Upper lobe of left lung (tissue), 6 donors: Measurements from ENCODE around the gene NLGN1. TPM values are rescaled to one million over a fixed set of nuclear protein-coding genes. Genes with fewer than 3 reads are reported as not detected.

Source experiments
- ATAC-seq, 2 donors: fragments of 200-7000 bp; cut with Tn5 transposase; one replicate each; pipeline ENCODE4 v1.9.1; 2022; ENCODE audit warnings: mild to moderate bottlenecking in 2 of 2, moderate library complexity in 2 of 2; ENCODE audit not compliant: low FRiP score in 2 of 2
- DNase-seq, 2 donors: peaks; one replicate each; pipeline ENCODE4 v3.0.0-alpha.2; 2019 to 2020
- H3K27ac ChIP-seq, 4 donors: fragments of 200-600 bp; sonication (generic); one replicate each; pipeline ENCODE4 v1.5.1; 2016 to 2019
- H3K27me3 ChIP-seq, 4 donors: fragments of 200-600 bp; sonication (generic); one replicate each; pipeline ENCODE4 v1.5.1; 2017 to 2019
- H3K36me3 ChIP-seq, 4 donors: fragments of 200-600 bp; sonication (generic); one replicate each; pipeline ENCODE4 v1.5.1; 2016 to 2019
- H3K4me1 ChIP-seq, 4 donors: fragments of 200-600 bp; sonication (generic); one replicate each; pipeline ENCODE4 v1.5.1; 2018 to 2019
- H3K4me3 ChIP-seq, 4 donors: fragments of 200-600 bp; sonication (generic); one replicate each; pipeline ENCODE4 v1.5.1; 2017 to 2019; ENCODE audit warnings: mild to moderate bottlenecking in 2 of 4, moderate library complexity in 1 of 4
- H3K9me3 ChIP-seq, 4 donors: fragments of 200-600 bp; sonication (generic); one replicate each; pipeline ENCODE4 v1.5.1; 2018 to 2019
- EP300 ChIP-seq, 4 donors: sonication (generic); formaldehyde crosslinking; IDR thresholded peaks; one replicate each; pipeline ENCODE4 v1.5.1; 2017; ENCODE audit warnings: antibody characterized with exemption in 4 of 4, control low read depth in 2 of 4
- POLR2A ChIP-seq, 4 donors: fragments of 450-650 bp; IDR thresholded peaks; one replicate each; pipeline ENCODE4 v1.5.1; 2016 to 2017; ENCODE audit warnings: antibody characterized with exemption in 4 of 4, mild to moderate bottlenecking in 2 of 4
- POLR2AphosphoS5 ChIP-seq, 2 donors: sonication (generic); formaldehyde crosslinking; IDR thresholded peaks; one replicate each; pipeline ENCODE4 v1.5.1; 2017; ENCODE audit warnings: antibody characterized with exemption in 2 of 2
- WGBS, 2 donors: methylation state at CpG; one replicate each; pipeline ENCODE4 v1.1.5; 2017 to 2018; 5-methylcytosine and 5-hydroxymethylcytosine counted together
- total RNA-seq, 6 donors: library from RNA; depleted of rRNA in 4 of 6; stranded (reverse); fragments of >200 nt in 4 of 6; gene quantifications; one replicate each; pipeline versions ENCODE4 v1.1.0 to v1.2.1, GENCODE V29; 2016 to 2021
- TF ChIP-seq, protein P1 (sequence below), 6 experiments: fragments of 450-650 bp in 4 of 6; fragments of 200-600 bp in 2 of 6; sonication (generic) in 2 of 6; IDR thresholded peaks; one replicate each; pipeline ENCODE4 v1.5.1; 2016 to 2019; ENCODE audit warnings: antibody characterized with exemption in 6 of 6
- donor health status: DM: no; HTN: no; CAD: no; lungs with moderate emphysema.
- donor health status: DM: no; HTN: yes; CAD: no; lungs with severe emphysema.

The NLGN1 gene
- total RNA-seq, 6 donors from 2014 or later, result under 0.01 to 3.5 (median 1.9) TPM

- Histone ChIP-seq H3K9me3 (no peaks in the 10 kb centered on the region), H3K4me1 (no peaks in the 10 kb centered on the region), H3K27ac (no peak overlapping the region), H3K36me3 (no peaks in the 10 kb centered on the region), H3K27me3 (no peaks in the 10 kb centered on the region), H3K4me3 (no peak overlapping the region)
- DNase-seq, result no peak
- ATAC-seq, result no peak
- TF ChIP-seq, protein P1, sequence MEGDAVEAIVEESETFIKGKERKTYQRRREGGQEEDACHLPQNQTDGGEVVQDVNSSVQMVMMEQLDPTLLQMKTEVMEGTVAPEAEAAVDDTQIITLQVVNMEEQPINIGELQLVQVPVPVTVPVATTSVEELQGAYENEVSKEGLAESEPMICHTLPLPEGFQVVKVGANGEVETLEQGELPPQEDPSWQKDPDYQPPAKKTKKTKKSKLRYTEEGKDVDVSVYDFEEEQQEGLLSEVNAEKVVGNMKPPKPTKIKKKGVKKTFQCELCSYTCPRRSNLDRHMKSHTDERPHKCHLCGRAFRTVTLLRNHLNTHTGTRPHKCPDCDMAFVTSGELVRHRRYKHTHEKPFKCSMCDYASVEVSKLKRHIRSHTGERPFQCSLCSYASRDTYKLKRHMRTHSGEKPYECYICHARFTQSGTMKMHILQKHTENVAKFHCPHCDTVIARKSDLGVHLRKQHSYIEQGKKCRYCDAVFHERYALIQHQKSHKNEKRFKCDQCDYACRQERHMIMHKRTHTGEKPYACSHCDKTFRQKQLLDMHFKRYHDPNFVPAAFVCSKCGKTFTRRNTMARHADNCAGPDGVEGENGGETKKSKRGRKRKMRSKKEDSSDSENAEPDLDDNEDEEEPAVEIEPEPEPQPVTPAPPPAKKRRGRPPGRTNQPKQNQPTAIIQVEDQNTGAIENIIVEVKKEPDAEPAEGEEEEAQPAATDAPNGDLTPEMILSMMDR (IDR thresholded peaks at IDR 0.05), result no peak
- TF ChIP-seq POLR2AphosphoS5 (IDR thresholded peaks at IDR 0.05), result no peak
- no peak for TF ChIP-seq POLR2A (IDR thresholded peaks at IDR 0.05)
- no peak for TF ChIP-seq EP300 (IDR thresholded peaks at IDR 0.05)
- WGBS, 2 donors, result 83 to 84% methylated on average over 3 of the region's 3 CpGs
Observed at GRCh38 chr3:173814809-173815208, 417.3 kb downstream of the NLGN1 start.

DNA sequence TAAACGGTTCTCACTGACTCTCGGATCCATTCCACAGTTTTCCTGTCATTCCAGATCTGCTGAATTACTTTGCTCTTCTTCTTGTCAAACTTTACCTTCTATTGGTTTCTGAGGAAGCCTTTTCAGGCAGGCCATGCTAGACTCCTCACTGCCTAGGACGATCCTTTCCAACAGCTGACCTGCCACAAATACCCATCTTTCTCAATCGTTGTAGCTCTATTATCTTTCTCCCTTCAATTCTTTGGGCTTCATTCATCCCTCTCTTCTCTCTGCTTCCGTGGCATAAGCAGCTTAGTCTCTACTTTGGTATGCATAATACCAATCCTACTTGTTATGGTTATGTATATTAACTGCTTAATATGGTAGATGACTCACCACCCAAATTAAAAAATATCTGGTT is 421.8 kb downstream of the NLGN1 start:
- DNase-seq (no peak), ATAC-seq (no peak)
- no peak overlapping the region for H3K4me3 ChIP-seq
- no peaks in the 10 kb centered on the region for H3K9me3 ChIP-seq
- TF ChIP-seq POLR2AphosphoS5 (IDR thresholded peaks at IDR 0.05) (no peak), POLR2A (IDR thresholded peaks at IDR 0.05) (no peak), EP300 (IDR thresholded peaks at IDR 0.05) (no peak)
- TF ChIP-seq, protein P1 (IDR thresholded peaks at IDR 0.05), result no peak
- 78 to 82% methylated on average over 5 of the region's 5 CpGs for WGBS, 2 donors
- no peaks in the 10 kb centered on the region for H3K4me1 ChIP-seq
- no peaks in the 10 kb centered on the region for H3K36me3 ChIP-seq
- H3K27ac ChIP-seq, result no peak overlapping the region
- H3K27me3 ChIP-seq, result no peaks in the 10 kb centered on the region

- no peaks in the 10 kb centered on the region for H3K36me3 ChIP-seq
- H3K9me3 ChIP-seq, result no peaks in the 10 kb centered on the region
- no peaks in the 10 kb centered on the region for H3K4me1 ChIP-seq
- TF ChIP-seq POLR2A (IDR thresholded peaks at IDR 0.05), result no peak
- TF ChIP-seq, protein P1 (IDR thresholded peaks at IDR 0.05), result no peak
- no peak for TF ChIP-seq EP300 (IDR thresholded peaks at IDR 0.05)
- TF ChIP-seq POLR2AphosphoS5 (IDR thresholded peaks at IDR 0.05), result no peak
- no peak overlapping the region for H3K27ac ChIP-seq
- no peak overlapping the region for H3K4me3 ChIP-seq
- WGBS, 2 donors, result 82 to 89% methylated on average over 1 of the region's 1 CpG
- no peaks in the 10 kb centered on the region for H3K27me3 ChIP-seq
- ATAC-seq, result no peak
- DNase-seq, result no peak
Observed at GRCh38 chr3:173823911-173824460, 426.4 kb downstream of the NLGN1 start.

- H3K27me3 ChIP-seq, result no peaks in the 10 kb centered on the region
- no peaks in the 10 kb centered on the region for H3K9me3 ChIP-seq
- H3K27ac ChIP-seq, result no peak overlapping the region
- 71% methylated on average over 1 of the region's 1 CpG for WGBS, 2 donors
- ATAC-seq (no peak), DNase-seq (no peak)
- H3K4me1 ChIP-seq, result no peaks in the 10 kb centered on the region
- H3K36me3 ChIP-seq, result no peaks in the 10 kb centered on the region
- TF ChIP-seq POLR2AphosphoS5 (IDR thresholded peaks at IDR 0.05) (no peak), POLR2A (IDR thresholded peaks at IDR 0.05) (no peak), EP300 (IDR thresholded peaks at IDR 0.05) (no peak)
- TF ChIP-seq, protein P1 (IDR thresholded peaks at IDR 0.05), result no peak
- H3K4me3 ChIP-seq, result no peak overlapping the region
Observed at GRCh38 chr3:173825730-173826129, 428.2 kb downstream of the NLGN1 start.

GRCh38 chr3:173826416-173826815 is 428.9 kb downstream of the NLGN1 start:
- Histone ChIP-seq H3K4me1 (no peaks in the 10 kb centered on the region), H3K4me3 (no peak overlapping the region), H3K9me3 (no peaks in the 10 kb centered on the region), H3K27ac (no peak overlapping the region), H3K27me3 (no peaks in the 10 kb centered on the region), H3K36me3 (no peaks in the 10 kb centered on the region)
- DNase-seq (no peak), ATAC-seq (no peak)
- no peak for TF ChIP-seq EP300 (IDR thresholded peaks at IDR 0.05)
- no peak for TF ChIP-seq POLR2A (IDR thresholded peaks at IDR 0.05)
- no peak for TF ChIP-seq POLR2AphosphoS5 (IDR thresholded peaks at IDR 0.05)
- TF ChIP-seq, protein P1 (IDR thresholded peaks at IDR 0.05), result no peak
- WGBS, 2 donors, result 59 to 64% methylated on average over 6 of the region's 6 CpGs
